IPS DF 6.9 (cell line): Measurements from ENCODE around the gene CANT1.

Experiments used
- DNase-seq: peaks from one replicate; pipeline ENCODE4 v3.0.0-alpha.2; 2013; ENCODE audit warnings: low read depth, low spot score
- H3K27ac ChIP-seq: one replicate; pipeline ENCODE4 v1.5.1; 2013; ENCODE audit warnings: low read length, control low read depth
- H3K27me3 ChIP-seq: 2 replicates; pipeline ENCODE4 v1.6.1; 2013; ENCODE audit warnings: mild to moderate bottlenecking, low read length; ENCODE audit not compliant: control insufficient read depth, insufficient read depth
- H3K36me3 ChIP-seq: 2 replicates; pipeline ENCODE4 v1.6.1; 2013; ENCODE audit warnings: low read length; ENCODE audit not compliant: control insufficient read depth, insufficient read depth
- H3K4me1 ChIP-seq: 2 replicates; pipeline ENCODE4 v1.6.1; 2013; ENCODE audit warnings: low read length; ENCODE audit not compliant: control insufficient read depth, insufficient read depth
- H3K4me3 ChIP-seq: 2 replicates; pipeline ENCODE4 v1.5.1; 2013; ENCODE audit warnings: mild to moderate bottlenecking, low read length
- H3K9me3 ChIP-seq: 2 replicates; pipeline ENCODE4 v1.6.1; 2013; ENCODE audit warnings: low read length, inconsistent platforms; ENCODE audit not compliant: control insufficient read depth, insufficient read depth
- WGBS: extraction: QIAGEN DNeasy Blood & Tissue Kit; methylation state at CpG from one replicate; pipeline ENCODE4 v1.1.7; 2013; ENCODE audit warnings: mixed read lengths, missing lambda C conversion rate; ENCODE audit not compliant: insufficient read length, insufficient coverage; 5-methylcytosine and 5-hydroxymethylcytosine counted together

Gene CANT1

GRCh38 chr17:78981010-78981888 lies 28.3 kb downstream of the CANT1 start:
- no peak overlapping the region for H3K27ac ChIP-seq
- H3K36me3 ChIP-seq, result no peaks in the 10 kb centered on the region
- H3K9me3 ChIP-seq, result no peaks in the 10 kb centered on the region
- WGBS, result no CpG with 5 or more reads among the region's 16 CpGs
- H3K4me3 ChIP-seq, result no peak overlapping the region
- H3K27me3 ChIP-seq, result no peaks in the 10 kb centered on the region
- DNase-seq, result no peak
- H3K4me1 ChIP-seq, result 0 out of 2 replicates have a peak, but pooled peaks cover 2% of the 10 kb centered on the region

GRCh38 chr17:78980624-78980972 lies 29.0 kb downstream of the CANT1 start:
- no peak for DNase-seq
- 0 out of 2 replicates have a peak, but pooled peaks cover 2% of the 10 kb centered on the region for H3K4me1 ChIP-seq

GRCh38 chr17:78979780-78980623 lies 29.6 kb downstream of the CANT1 start, which contains the start of gene LGALS3BP:
Gene LGALS3BP (minus strand): TSS chr17:78979923. CDS start chr17:78977191, 2,732 bp downstream.
- DNase-seq, result no peak
- Histone ChIP-seq H3K27ac (no peak within 1 kb of the TSS), H3K4me1 (0 out of 2 replicates have a peak, but pooled peaks cover 2% of the 10 kb centered on the region), H3K9me3 (no peaks in the 10 kb centered on the region), H3K36me3 (no peaks in the 10 kb centered on the region), H3K4me3 (no peak within 1 kb of the TSS), H3K27me3 (no peaks in the 10 kb centered on the region)
- WGBS, result no CpG with 5 or more reads among the region's 16 CpGs

More at GRCh38 chr17:78980624-78980972, 29.0 kb downstream of the CANT1 start:
- H3K4me3 ChIP-seq, result no peak overlapping the region
- H3K36me3 ChIP-seq, result no peaks in the 10 kb centered on the region
- WGBS, result no CpG with 5 or more reads among the region's 8 CpGs
- H3K27me3 ChIP-seq, result no peaks in the 10 kb centered on the region
- no peaks in the 10 kb centered on the region for H3K9me3 ChIP-seq
- no peak overlapping the region for H3K27ac ChIP-seq

GRCh38 chr17:78977997-78978973 lies 31.3 kb downstream of the CANT1 start:
- Histone ChIP-seq H3K4me1 (0 out of 2 replicates have a peak, but pooled peaks cover 2% of the 10 kb centered on the region), H3K27me3 (no peaks in the 10 kb centered on the region), H3K9me3 (no peaks in the 10 kb centered on the region), H3K36me3 (no peaks in the 10 kb centered on the region), H3K4me3 (no peak overlapping the region), H3K27ac (no peak overlapping the region)
- no peak for DNase-seq
- no CpG with 5 or more reads among the region's 21 CpGs for WGBS

- WGBS, result no CpG with 5 or more reads among the region's 8 CpGs
- H3K4me1 ChIP-seq, result 0 out of 2 replicates have a peak, but pooled peaks cover 2% of the 10 kb centered on the region
- H3K27me3 ChIP-seq, result no peaks in the 10 kb centered on the region
- H3K4me3 ChIP-seq, result no peak overlapping the region
- no peaks in the 10 kb centered on the region for H3K36me3 ChIP-seq
- no peaks in the 10 kb centered on the region for H3K9me3 ChIP-seq
- H3K27ac ChIP-seq, result no peak overlapping the region
- no peak for DNase-seq
These were observed 32.0 kb downstream of the CANT1 start for GRCh38 chr17:78977681-78977943.

- H3K9me3 ChIP-seq, result no peaks in the 10 kb centered on the region
- no peak overlapping the region for H3K27ac ChIP-seq
- H3K4me3 ChIP-seq, result no peak overlapping the region
- WGBS, result no CpG with 5 or more reads among the region's 20 CpGs
- no peaks in the 10 kb centered on the region for H3K36me3 ChIP-seq
- DNase-seq, result no peak
- H3K4me1 ChIP-seq, result 0 out of 2 replicates have a peak, but pooled peaks cover 2% of the 10 kb centered on the region
- H3K27me3 ChIP-seq, result no peaks in the 10 kb centered on the region
These were observed 32.5 kb downstream of the CANT1 start for GRCh38 chr17:78976907-78977680.

GRCh38 chr17:78974635-78975591 lies 34.7 kb downstream of the CANT1 start:
- no peaks in the 10 kb centered on the region for H3K27me3 ChIP-seq
- H3K4me3 ChIP-seq, result no peak overlapping the region
- H3K9me3 ChIP-seq, result no peaks in the 10 kb centered on the region
- no CpG with 5 or more reads among the region's 30 CpGs for WGBS
- H3K4me1 ChIP-seq, result 0 out of 2 replicates have a peak, but pooled peaks cover 2% of the 10 kb centered on the region
- no peaks in the 10 kb centered on the region for H3K36me3 ChIP-seq
- H3K27ac ChIP-seq, result no peak overlapping the region
- DNase-seq, result no peak

- no CpG with 5 or more reads among the region's 23 CpGs for WGBS
- no peaks in the 10 kb centered on the region for H3K27me3 ChIP-seq
- DNase-seq, result no peak
- H3K36me3 ChIP-seq, result no peaks in the 10 kb centered on the region
- H3K4me1 ChIP-seq, result 0 out of 2 replicates have a peak, but pooled peaks cover 2% of the 10 kb centered on the region
- H3K27ac ChIP-seq, result no peak overlapping the region
- no peak overlapping the region for H3K4me3 ChIP-seq
- no peaks in the 10 kb centered on the region for H3K9me3 ChIP-seq
These were observed 35.6 kb downstream of the CANT1 start for GRCh38 chr17:78973792-78974520.
